ENCODE measurements around the gene NR2F6. TPM values are rescaled to one million over a fixed set of nuclear protein-coding genes. Genes with fewer than 3 reads are reported as not detected.

Gene NR2F6
- polyA plus RNA-seq, 1 donor (not counting 4 experiments of a cell fraction or from before 2014, with no cell fraction given) = 12.3 TPM

DNA sequence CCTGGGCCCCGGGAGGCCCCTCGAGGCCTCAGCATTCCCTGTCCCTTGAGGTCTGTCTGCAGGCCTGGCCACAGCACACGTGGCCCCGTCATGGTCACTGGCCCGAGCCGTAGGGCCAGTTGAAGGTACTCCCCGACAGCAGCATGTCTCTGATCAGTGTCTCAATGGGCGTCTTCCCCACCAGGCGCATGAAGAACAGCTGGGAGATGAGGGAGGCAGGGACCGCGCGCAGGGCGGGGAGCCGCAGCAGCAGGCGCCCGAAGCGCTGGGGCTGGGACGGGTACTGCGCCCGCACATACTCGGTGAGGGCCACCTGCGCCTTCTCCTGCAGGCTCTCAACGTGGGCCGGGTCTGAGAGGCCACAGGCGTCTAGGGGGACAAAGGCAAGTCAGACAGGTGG, 13.5 kb downstream of the NR2F6 start:
- dilution Hi-C loops (cut with MboI; ENCODE audit: extremely low pct_ligation_motif_present, low sequenced_read_pairs) = no loop called here
- Histone ChIP-seq H3K4me2 (ENCODE audit: control insufficient read depth, extremely low read depth, insufficient read depth, low read depth, low read length) (no peak overlapping the region), H4K20me1 (ENCODE audit: control insufficient read depth, extremely low read depth, insufficient read depth, low read length) (peaks cover 4% of the 10 kb centered on the region), H3K27me3 (ENCODE audit: control insufficient read depth, extremely low read depth, insufficient read depth, low read length) (no peaks in the 10 kb centered on the region), H3K27ac (ENCODE audit: control insufficient read depth, insufficient read depth, low read length) (no peak overlapping the region), H3K9me1 (ENCODE audit: control insufficient read depth, extremely low read depth, insufficient read depth, low read length) (no peaks in the 10 kb centered on the region), H3K9me3 (ENCODE audit: control insufficient read depth, low read depth, low read length) (no peaks in the 10 kb centered on the region), H3K79me2 (ENCODE audit: control insufficient read depth, insufficient read depth, low read length) (peaks cover 28% of the 10 kb centered on the region), H2AFZ (ENCODE audit: control insufficient read depth, low read length) (no peak overlapping the region), H3K9ac (ENCODE audit: control insufficient read depth, extremely low read depth, insufficient read depth, low read length) (no peak overlapping the region), H3K4me1 (ENCODE audit: control insufficient read depth, extremely low read depth, insufficient read depth, low read length) (peaks cover 14% of the 10 kb centered on the region), H3K4me3 (ENCODE audit: control insufficient read depth in 2 of 3, extremely low read depth in 1 of 3, insufficient read depth in 2 of 3, low read depth in 1 of 3, low read length in 3 of 3) (no peak overlapping the region), H3K36me3 (ENCODE audit: control insufficient read depth in 2 of 2, extremely low read depth in 1 of 2, insufficient read depth in 2 of 2, low read length in 2 of 2) (peaks cover 12 to 17% of the 10 kb centered on the region in 2 experiments)
- DNase-seq (ENCODE audit: low read depth, low spot score) = no peak
- FAIRE-seq = no peak
- TF ChIP-seq, protein P1, sequence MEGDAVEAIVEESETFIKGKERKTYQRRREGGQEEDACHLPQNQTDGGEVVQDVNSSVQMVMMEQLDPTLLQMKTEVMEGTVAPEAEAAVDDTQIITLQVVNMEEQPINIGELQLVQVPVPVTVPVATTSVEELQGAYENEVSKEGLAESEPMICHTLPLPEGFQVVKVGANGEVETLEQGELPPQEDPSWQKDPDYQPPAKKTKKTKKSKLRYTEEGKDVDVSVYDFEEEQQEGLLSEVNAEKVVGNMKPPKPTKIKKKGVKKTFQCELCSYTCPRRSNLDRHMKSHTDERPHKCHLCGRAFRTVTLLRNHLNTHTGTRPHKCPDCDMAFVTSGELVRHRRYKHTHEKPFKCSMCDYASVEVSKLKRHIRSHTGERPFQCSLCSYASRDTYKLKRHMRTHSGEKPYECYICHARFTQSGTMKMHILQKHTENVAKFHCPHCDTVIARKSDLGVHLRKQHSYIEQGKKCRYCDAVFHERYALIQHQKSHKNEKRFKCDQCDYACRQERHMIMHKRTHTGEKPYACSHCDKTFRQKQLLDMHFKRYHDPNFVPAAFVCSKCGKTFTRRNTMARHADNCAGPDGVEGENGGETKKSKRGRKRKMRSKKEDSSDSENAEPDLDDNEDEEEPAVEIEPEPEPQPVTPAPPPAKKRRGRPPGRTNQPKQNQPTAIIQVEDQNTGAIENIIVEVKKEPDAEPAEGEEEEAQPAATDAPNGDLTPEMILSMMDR (optimal IDR thresholded peaks at IDR 0.05 in 1 of 3, IDR thresholded peaks at IDR 0.05 in 1 of 3, conservative IDR thresholded peaks at IDR 0.05 in 1 of 3; ENCODE audit: extremely low read depth in 1 of 3, insufficient read depth in 2 of 3, low read length in 3 of 3) = no peak
- no peak for TF ChIP-seq EZH2 (IDR thresholded peaks at IDR 0.05; ENCODE audit: low read length)

DNA sequence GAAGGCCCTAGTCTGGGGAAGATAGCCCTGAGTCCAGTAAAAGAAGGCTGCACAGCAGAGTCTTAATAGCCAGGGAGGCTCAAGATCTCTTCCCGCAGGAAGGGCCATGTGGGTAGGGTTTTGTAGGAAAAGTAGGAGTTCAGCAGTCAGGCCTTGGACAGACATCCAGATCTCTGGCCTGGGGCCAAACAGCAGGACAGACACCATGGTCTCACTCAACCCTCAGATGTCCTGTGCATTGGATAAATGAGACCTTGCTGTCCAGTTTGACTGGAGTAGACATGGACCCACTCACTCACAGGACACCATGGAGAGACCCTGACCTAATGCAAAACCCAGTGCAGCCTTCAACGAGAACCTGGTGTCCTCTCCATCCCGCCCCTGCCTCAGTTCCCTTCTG, 15.8 kb downstream of the NR2F6 start:
- peaks cover 7% of the 10 kb centered on the region for H3K4me1 ChIP-seq (ENCODE audit: control insufficient read depth, extremely low read depth, insufficient read depth, low read length)
- TF ChIP-seq EZH2 (IDR thresholded peaks at IDR 0.05; ENCODE audit: low read length) = no peak
- TF ChIP-seq, protein P1 (optimal IDR thresholded peaks at IDR 0.05 in 1 of 3, IDR thresholded peaks at IDR 0.05 in 1 of 3, conservative IDR thresholded peaks at IDR 0.05 in 1 of 3; ENCODE audit: extremely low read depth in 1 of 3, insufficient read depth in 2 of 3, low read length in 3 of 3) = no peak
- no peak for DNase-seq (ENCODE audit: low read depth, low spot score)
- H3K27me3 ChIP-seq (ENCODE audit: control insufficient read depth, extremely low read depth, insufficient read depth, low read length) = no peaks in the 10 kb centered on the region
- H3K9me3 ChIP-seq (ENCODE audit: control insufficient read depth, low read depth, low read length) = no peaks in the 10 kb centered on the region
- peaks cover 12 to 13% of the 10 kb centered on the region in 2 experiments for H3K36me3 ChIP-seq (ENCODE audit: control insufficient read depth in 2 of 2, extremely low read depth in 1 of 2, insufficient read depth in 2 of 2, low read length in 2 of 2)
- dilution Hi-C loops (cut with MboI; ENCODE audit: extremely low pct_ligation_motif_present, low sequenced_read_pairs) = no loop called here
- peaks cover 4% of the 10 kb centered on the region for H4K20me1 ChIP-seq (ENCODE audit: control insufficient read depth, extremely low read depth, insufficient read depth, low read length)
- H3K27ac ChIP-seq (ENCODE audit: control insufficient read depth, insufficient read depth, low read length) = no peak overlapping the region
- H2AFZ ChIP-seq (ENCODE audit: control insufficient read depth, low read length) = no peak overlapping the region
- no peaks in the 10 kb centered on the region for H3K9me1 ChIP-seq (ENCODE audit: control insufficient read depth, extremely low read depth, insufficient read depth, low read length)
- FAIRE-seq = no peak
- H3K4me3 ChIP-seq (ENCODE audit: control insufficient read depth in 2 of 3, extremely low read depth in 1 of 3, insufficient read depth in 2 of 3, low read depth in 1 of 3, low read length in 3 of 3) = no peak overlapping the region
- no peak overlapping the region for H3K4me2 ChIP-seq (ENCODE audit: control insufficient read depth, extremely low read depth, insufficient read depth, low read depth, low read length)
- peaks cover 23% of the 10 kb centered on the region for H3K79me2 ChIP-seq (ENCODE audit: control insufficient read depth, insufficient read depth, low read length)
- H3K9ac ChIP-seq (ENCODE audit: control insufficient read depth, extremely low read depth, insufficient read depth, low read length) = no peak overlapping the region

Measured in keratinocyte (primary cell).